ENCODE results near the gene AKAP17A. TPM values are rescaled to one million over a fixed set of nuclear protein-coding genes. Genes with fewer than 3 reads are reported as not detected.
"Not testable (repeated sequence)": the region's sequence is repeated elsewhere in the genome, so short reads cannot be mapped to it uniquely, and the experiment has no call there.

AKAP17A gene
- total RNA-seq, 1 donor from 2014 or later, result 84.7 TPM

DNA sequence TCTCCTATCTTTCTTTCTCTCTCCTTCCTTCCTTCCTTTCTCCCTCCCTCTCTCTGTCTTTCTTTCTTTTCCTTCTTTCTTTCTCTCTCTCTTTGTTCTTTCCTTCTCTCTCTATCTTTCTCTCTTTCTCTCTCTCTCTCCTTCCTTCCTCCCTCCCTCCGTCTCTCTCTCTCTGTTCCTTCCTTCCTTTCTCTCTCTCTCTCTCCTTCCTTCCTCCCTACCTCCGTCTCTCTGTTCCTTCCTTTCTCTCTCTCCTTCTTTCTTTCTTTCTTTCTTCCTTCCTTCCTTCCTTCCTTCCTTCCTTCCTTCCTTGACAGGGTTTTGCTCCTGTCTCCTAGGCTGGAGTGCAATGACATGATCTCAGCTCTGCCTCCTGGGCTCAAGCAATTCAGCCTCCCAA is 30.2 kb upstream of the AKAP17A start:
- CTCF ChIA-PET, result no interaction called here
- no peak for DNase-seq
- Mint-ChIP-seq H3K4me1 (peaks cover 44% of the 10 kb centered on the region), H3K4me3 (no peak overlapping the region), H3K27ac (no peak overlapping the region), H3K9me3 (peaks cover 5% of the 10 kb centered on the region), H3K36me3 (ENCODE audit: low read depth) (no peaks in the 10 kb centered on the region), H3K27me3 (no peaks in the 10 kb centered on the region)
- TF ChIP-seq, protein P1, sequence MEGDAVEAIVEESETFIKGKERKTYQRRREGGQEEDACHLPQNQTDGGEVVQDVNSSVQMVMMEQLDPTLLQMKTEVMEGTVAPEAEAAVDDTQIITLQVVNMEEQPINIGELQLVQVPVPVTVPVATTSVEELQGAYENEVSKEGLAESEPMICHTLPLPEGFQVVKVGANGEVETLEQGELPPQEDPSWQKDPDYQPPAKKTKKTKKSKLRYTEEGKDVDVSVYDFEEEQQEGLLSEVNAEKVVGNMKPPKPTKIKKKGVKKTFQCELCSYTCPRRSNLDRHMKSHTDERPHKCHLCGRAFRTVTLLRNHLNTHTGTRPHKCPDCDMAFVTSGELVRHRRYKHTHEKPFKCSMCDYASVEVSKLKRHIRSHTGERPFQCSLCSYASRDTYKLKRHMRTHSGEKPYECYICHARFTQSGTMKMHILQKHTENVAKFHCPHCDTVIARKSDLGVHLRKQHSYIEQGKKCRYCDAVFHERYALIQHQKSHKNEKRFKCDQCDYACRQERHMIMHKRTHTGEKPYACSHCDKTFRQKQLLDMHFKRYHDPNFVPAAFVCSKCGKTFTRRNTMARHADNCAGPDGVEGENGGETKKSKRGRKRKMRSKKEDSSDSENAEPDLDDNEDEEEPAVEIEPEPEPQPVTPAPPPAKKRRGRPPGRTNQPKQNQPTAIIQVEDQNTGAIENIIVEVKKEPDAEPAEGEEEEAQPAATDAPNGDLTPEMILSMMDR (IDR thresholded peaks at IDR 0.05), result no peak
- POLR2A ChIA-PET, result no interaction called here
- ATAC-seq (ENCODE audit: low read depth), result no peak
- intact Hi-C loops (cut with micrococcal nuclease), result no loop called here

DNA sequence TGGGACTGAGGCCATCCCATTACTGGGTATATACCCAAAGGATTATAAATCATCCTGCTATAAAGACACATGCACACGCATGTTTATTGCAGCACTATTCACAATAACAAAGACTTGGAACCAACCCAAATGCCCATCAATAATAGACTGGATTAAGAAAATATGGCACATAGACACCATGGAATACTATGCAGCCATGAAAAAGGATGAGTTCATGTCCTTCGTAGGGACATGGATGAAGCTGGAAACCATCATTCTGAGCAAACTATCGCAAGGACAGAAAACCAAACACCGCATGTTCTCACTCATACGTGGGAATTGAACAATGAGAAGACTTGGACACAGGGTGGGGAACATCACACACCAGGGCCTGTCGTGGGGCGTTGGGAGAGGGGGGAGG is 27.3 kb upstream of the AKAP17A start:
- H3K9me3 Mint-ChIP-seq; POLR2A ChIA-PET; ATAC-seq (ENCODE audit: low read depth); H3K27ac Mint-ChIP-seq; H3K36me3 Mint-ChIP-seq (ENCODE audit: low read depth); H3K4me3 Mint-ChIP-seq; DNase-seq; intact Hi-C loops (cut with micrococcal nuclease); H3K27me3 Mint-ChIP-seq; CTCF ChIA-PET: not testable (repeated sequence)
- peaks cover 40% of the 10 kb centered on the region for H3K4me1 Mint-ChIP-seq

DNA sequence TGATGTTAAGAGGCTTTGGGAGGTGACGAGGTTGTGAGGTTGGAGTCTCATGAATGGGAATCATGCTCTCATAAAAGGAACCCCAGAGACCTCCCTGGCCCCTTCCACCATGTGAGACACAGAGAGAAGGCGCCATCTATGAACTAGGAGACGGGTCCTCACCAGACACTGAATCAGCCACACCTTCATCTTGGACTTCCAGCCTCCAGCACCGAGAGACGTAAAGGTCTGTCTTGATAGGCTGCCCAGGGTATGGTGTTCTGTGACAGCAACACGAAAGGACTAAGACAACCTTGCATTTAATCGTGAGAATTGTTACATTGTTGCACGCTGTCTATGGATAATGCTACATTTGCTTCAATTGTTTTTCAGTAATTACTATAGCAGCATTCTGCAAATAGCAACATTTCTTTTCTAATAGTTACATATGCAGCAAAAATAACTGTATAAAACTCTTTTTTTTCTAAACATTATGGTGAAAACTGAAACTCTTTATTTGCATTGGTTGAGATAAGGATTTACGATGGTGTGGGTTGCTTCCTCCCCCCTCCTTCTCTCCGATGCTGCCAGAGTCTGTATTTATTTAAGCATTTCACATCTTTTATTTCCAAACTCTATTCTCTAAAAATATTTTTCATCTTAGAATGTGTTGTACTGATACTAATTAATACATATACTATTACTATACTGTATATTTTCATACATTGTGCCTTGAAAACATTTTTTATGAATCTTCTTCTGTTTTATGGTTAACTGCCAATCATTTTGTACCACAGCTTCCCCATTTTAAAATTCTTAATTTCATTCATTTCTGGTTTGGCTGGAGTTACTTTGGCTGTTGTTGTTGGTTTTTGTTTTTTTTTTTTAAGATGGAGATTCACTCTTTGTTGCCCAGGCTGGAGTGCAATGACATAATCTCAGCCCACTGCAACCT is 26.4 kb upstream of the AKAP17A start:
- H3K27ac Mint-ChIP-seq, result no peak overlapping the region
- CTCF ChIA-PET, result no interaction called here
- H3K36me3 Mint-ChIP-seq (ENCODE audit: low read depth), result no peaks in the 10 kb centered on the region
- DNase-seq (no peak), ATAC-seq (ENCODE audit: low read depth) (peak; percentile 49)
- POLR2A ChIA-PET, result no interaction called here
- peaks cover 3% of the 10 kb centered on the region for H3K27me3 Mint-ChIP-seq
- TF ChIP-seq, protein P1 (IDR thresholded peaks at IDR 0.05), result no peak
- no peak overlapping the region for H3K4me3 Mint-ChIP-seq
- intact Hi-C loops (cut with micrococcal nuclease), result no loop called here
- peaks cover 39% of the 10 kb centered on the region for H3K4me1 Mint-ChIP-seq
- no peaks in the 10 kb centered on the region for H3K9me3 Mint-ChIP-seq

DNA sequence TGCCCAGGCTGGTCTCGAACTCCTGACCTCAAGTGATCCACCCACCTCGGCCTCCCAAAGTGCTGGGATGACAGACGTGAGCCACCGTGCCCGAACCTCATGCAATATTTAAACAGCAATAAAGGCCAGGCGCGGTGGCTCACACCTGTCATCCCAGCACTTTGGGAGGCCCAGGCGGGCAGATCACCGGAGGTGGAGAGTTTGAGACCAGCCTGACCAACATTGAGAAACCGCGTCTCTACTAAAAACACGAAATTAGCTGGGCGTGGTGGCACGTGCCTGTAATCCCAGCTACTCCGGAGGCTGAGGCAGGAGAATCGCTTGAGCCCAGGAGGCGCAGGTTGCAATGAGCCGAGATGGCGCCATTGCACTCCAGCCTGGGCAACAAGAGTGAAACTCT is 17.2 kb upstream of the AKAP17A start:
- CTCF ChIA-PET; POLR2A ChIA-PET; H3K27me3 Mint-ChIP-seq; DNase-seq; H3K4me3 Mint-ChIP-seq; H3K9me3 Mint-ChIP-seq; H3K36me3 Mint-ChIP-seq (ENCODE audit: low read depth); ATAC-seq (ENCODE audit: low read depth); H3K27ac Mint-ChIP-seq: not testable (repeated sequence)
- intact Hi-C loops (cut with micrococcal nuclease), result loop anchor here (10.0 kb wide), 1 partner anchor 249 kb away; no protein-coding TSS in a partner anchor
- peaks cover 14% of the 10 kb centered on the region for H3K4me1 Mint-ChIP-seq

- Mint-ChIP-seq H3K4me1 (peaks cover 5% of the 10 kb centered on the region), H3K9me3 (no peaks in the 10 kb centered on the region), H3K27ac (no peak overlapping the region), H3K27me3 (no peaks in the 10 kb centered on the region), H3K4me3 (no peak overlapping the region), H3K36me3 (ENCODE audit: low read depth) (no peaks in the 10 kb centered on the region)
- TF ChIP-seq, protein P1 (IDR thresholded peaks at IDR 0.05), result no peak
- ChIA-PET CTCF (no interaction called here), POLR2A (no interaction called here)
- intact Hi-C loops (cut with micrococcal nuclease), result loop anchor here (10.0 kb wide), 1 partner anchor 252 kb away; no protein-coding TSS in a partner anchor
- no peak for ATAC-seq (ENCODE audit: low read depth)
- no peak for DNase-seq
Measured at GRCh38 chrX:1576201-1576992, 15.0 kb upstream of the AKAP17A start.

- Mint-ChIP-seq H3K36me3 (ENCODE audit: low read depth) (no peaks in the 10 kb centered on the region), H3K9me3 (no peaks in the 10 kb centered on the region), H3K4me3 (no peak overlapping the region), H3K27me3 (no peaks in the 10 kb centered on the region), H3K4me1 (peaks cover 8% of the 10 kb centered on the region), H3K27ac (no peak overlapping the region)
- POLR2A ChIA-PET, result no interaction called here
- ATAC-seq (ENCODE audit: low read depth) (no peak), DNase-seq (no peak)
- CTCF ChIA-PET, result no interaction called here
- intact Hi-C loops (cut with micrococcal nuclease), result loop anchor here (10.0 kb wide), 1 partner anchor 253 kb away; no protein-coding TSS in a partner anchor
- TF ChIP-seq, protein P1 (IDR thresholded peaks at IDR 0.05), result no peak
Measured at GRCh38 chrX:1577845-1578244, 13.6 kb upstream of the AKAP17A start.
